LHCN-M2 (cell line): ENCODE data around the gene CERS6. TPM values are rescaled to one million over a fixed set of nuclear protein-coding genes. Genes with fewer than 3 reads are reported as not detected.

Source experiments
- DNase-seq: peaks from one replicate; pipeline ENCODE4 v3.0.0-alpha.2; 2012; ENCODE audit warnings: low read depth
- total RNA-seq: library from RNA; depleted of rRNA; stranded (reverse); fragments of >200 nt; gene quantifications from 2 replicates; pipeline ENCODE4 v1.2.3, GENCODE V29; 2014

The CERS6 gene
- total RNA-seq, 1 experiment from 2014 or later: 47.2 TPM

DNA sequence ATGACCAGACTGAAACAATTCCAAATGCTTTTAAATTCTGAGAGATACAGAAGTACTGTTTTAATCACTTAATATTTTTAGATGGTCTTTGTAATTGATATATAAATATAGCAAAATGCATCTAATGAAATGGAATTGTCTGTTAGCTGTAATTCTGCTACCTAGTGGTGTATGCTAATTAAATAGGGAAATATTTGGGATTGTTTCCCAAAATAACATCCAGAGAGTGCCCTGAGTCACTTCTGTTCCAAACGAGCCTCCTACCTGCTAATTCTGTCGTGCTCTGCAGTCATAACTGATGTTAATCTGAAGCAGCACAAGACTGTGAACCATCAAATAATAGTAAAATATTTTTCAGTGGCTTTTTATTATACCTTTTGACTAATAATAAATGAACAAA is 274.9 kb downstream of the CERS6 start:
- no peak for DNase-seq

GRCh38 chr2:168731616-168732015 is 275.5 kb downstream of the CERS6 start:
- DNase-seq: no peak

DNA sequence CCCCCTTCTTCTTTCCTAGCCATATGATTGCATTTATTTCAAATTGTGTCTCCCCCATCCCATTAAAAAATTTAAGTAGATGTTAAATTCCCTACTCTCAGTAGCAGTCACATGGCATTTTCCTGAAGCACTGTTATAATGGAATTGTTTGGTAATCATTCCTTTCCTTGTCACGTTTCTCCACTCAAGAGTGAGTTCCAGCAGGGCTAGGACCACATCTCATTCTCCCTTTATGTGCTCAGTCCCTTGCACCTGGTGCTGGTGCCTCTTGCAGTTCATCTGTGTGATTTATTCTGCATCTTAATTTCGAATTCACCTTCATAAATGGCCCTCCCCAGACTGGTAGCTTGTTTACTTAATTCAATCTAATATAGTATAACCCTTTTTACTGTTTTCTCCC is 276.0 kb downstream of the CERS6 start:
- no peak for DNase-seq

GRCh38 chr2:168732506-168732905 is 276.4 kb downstream of the CERS6 start:
- no peak for DNase-seq

GRCh38 chr2:168734199-168734760 is 278.2 kb downstream of the CERS6 start:
- DNase-seq: no peak

GRCh38 chr2:168736649-168737445 is 280.8 kb downstream of the CERS6 start:
- DNase-seq: no peak

GRCh38 chr2:168738062-168738461 is 282.0 kb downstream of the CERS6 start:
- peak; percentile 26 for DNase-seq

DNA sequence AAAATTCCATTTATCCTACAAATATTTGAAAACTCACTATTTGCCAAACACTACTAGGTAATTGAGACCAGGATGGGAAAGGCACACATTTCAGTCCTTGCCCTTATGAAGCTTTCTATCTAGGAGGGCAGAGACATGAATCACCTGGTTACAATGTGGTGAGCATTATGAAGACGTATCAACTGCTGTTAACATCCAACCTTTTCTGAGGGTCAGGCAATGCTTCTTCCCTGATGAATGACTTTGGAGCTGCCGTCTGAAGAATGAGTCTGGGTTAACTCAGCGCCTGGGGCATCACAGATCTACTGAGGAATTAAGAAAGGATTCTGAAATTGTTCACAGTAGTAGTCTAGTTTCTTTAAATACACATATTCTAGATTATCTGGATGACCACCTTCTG is 284.3 kb downstream of the CERS6 start:
- no peak for DNase-seq

GRCh38 chr2:168740788-168741187 is 284.7 kb downstream of the CERS6 start:
- no peak for DNase-seq

- DNase-seq: no peak
Measured at GRCh38 chr2:168742258-168742932, 286.3 kb downstream of the CERS6 start.

DNA sequence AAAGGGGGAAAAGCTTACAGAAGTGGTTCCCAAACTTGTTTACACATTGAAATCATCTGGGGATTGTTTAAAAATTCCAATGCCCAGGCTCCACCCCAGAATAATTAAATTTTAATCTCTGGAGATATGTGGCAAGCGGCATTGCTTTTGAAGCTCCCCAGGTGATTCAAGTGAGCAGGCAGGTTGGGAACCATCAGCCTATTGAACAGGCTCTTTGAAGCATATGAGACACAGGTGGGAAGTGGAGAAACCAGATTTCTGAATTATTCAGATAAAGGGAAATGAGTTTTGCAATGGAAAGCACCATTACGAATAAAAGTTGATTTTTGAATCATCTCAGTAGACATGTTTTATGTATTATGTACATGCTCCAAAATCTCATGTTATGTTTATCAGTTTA is 288.8 kb downstream of the CERS6 start:
- no peak for DNase-seq

DNA sequence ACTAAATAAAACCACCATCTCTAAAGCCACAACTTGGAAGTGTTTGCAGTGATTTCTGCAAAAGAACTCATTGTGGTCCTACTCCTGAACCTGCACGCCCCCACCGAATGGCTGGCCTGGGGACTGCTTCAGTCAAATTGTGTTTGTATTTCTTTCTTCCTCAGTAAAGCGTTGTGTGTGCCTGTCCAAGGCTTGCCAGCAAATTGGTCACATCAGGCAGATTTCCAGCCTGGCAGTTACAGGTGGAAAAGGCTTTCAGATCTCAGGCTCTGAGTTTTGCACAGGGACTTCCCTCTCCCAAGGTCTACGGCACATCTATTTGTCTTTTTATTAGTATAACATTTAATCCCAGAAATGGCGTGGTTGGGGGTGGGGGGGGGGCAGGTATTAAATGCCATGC is 292.4 kb downstream of the CERS6 start:
- DNase-seq: no peak

- DNase-seq: no peak
Measured at GRCh38 chr2:168749297-168749696, 293.2 kb downstream of the CERS6 start.

DNA sequence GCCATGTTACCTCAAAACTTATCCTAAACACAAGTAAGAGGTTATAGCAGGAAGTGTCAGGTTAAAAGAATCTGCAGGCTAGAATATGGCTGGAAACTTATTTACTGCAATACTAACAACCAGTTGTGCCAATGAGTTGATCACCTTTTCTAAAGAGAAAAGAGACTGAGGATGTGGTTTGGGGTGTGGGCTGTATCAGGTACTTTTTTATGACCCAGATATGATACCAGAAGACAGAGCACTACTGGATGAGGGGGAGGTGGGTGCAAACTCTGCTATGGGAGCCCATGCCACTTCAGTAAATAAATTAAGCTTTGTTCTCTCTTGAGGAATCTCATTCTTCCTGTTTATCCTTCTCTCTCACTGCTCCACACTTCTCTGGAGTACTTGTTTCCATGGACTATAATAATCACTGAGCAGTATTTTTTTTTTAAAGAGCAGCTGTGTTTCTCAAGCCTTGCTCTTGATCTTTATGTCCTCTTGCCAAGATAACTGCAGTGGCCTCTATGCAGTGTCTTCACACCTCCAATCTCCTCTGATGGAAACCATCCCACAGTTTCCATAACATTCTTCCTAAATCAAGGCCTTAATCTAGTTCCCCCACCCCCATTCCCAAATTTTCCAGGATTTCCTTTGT is 295.1 kb downstream of the CERS6 start:
- no peak for DNase-seq

DNA sequence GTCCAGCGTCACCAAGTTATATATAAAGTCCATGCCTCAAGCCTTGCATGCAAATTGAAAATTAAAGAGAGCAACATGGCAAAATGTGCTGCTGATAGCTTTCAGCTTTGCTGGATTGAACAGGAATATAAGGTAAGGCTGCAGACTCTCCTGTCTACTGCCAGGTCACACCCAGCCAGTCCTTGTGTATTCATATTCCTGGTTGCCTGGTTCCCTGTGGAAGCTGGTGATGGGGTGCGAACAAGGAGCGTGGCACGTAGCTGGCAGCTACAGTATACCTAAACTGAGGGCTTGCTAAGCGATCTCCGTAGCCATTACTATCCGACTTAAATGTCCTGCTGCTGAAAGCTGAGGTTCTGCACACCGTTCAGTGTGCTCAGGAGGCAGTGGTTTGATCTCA is 296.3 kb downstream of the CERS6 start:
- DNase-seq: no peak

GRCh38 chr2:168753765-168754329 is 297.8 kb downstream of the CERS6 start:
- no peak for DNase-seq

GRCh38 chr2:168757223-168757622 is 301.2 kb downstream of the CERS6 start:
- no peak for DNase-seq

- peak; percentile 55 for DNase-seq
Measured at GRCh38 chr2:168758970-168759820, 303.1 kb downstream of the CERS6 start.

- no peak for DNase-seq
Measured at GRCh38 chr2:168765401-168765800, 309.3 kb downstream of the CERS6 start.

- DNase-seq: no peak
Measured at GRCh38 chr2:168766600-168766999, 310.5 kb downstream of the CERS6 start.

GRCh38 chr2:168767258-168767657 is 311.2 kb downstream of the CERS6 start:
- no peak for DNase-seq
